Measurements from ENCODE around the gene ADAMTS14.

- TF ChIP-seq POLR2A (IDR thresholded peaks at IDR 0.05) (no peak), CTCF (IDR thresholded peaks at IDR 0.05) (no peak)
Measured at GRCh38 chr10:70753026-70753663, 80.8 kb downstream of the ADAMTS14 start.
